Neural crest cell (in vitro differentiated cells): ENCODE results near the gene SLC7A1. TPM values are rescaled to one million over a fixed set of nuclear protein-coding genes. Genes with fewer than 3 reads are reported as not detected.

ENCODE experiments used
- DNase-seq: peaks from one replicate; pipeline ENCODE4 v3.0.0; 2021; ENCODE audit warnings: low read depth, mixed read lengths, low spot score
- H3K27ac Mint-ChIP-seq: one replicate; pipeline ENCODE4 v1.8.0; 2021; ENCODE audit warnings: mild to moderate bottlenecking, mixed read lengths; ENCODE audit not compliant: unreplicated experiment
- H3K27me3 Mint-ChIP-seq: 2 replicates; pipeline ENCODE4 v1.8.0; 2021; ENCODE audit warnings: low read depth, mild to moderate bottlenecking, mixed read lengths
- H3K36me3 Mint-ChIP-seq: 2 replicates; pipeline ENCODE4 v1.8.0; 2021; ENCODE audit warnings: low read depth, mild to moderate bottlenecking, mixed read lengths
- H3K4me1 Mint-ChIP-seq: 2 replicates; pipeline ENCODE4 v1.8.0; 2021; ENCODE audit warnings: mixed read lengths
- H3K4me3 Mint-ChIP-seq: one replicate; pipeline ENCODE4 v1.8.0; 2021; ENCODE audit warnings: mild to moderate bottlenecking, mixed read lengths
- H3K9me3 Mint-ChIP-seq: 2 replicates; pipeline ENCODE4 v1.8.0; 2021; ENCODE audit warnings: mixed read lengths
- total RNA-seq: library from RNA; stranded (reverse); gene quantifications from 2 replicates; pipeline ENCODE4 v1.2.1, GENCODE V29; 2021
- TF ChIP-seq, protein P1 (sequence below): fragments of 200-600 bp; sonication (generic); conservative IDR thresholded peaks from 2 replicates; pipeline ENCODE4 v1.5.0; 2021; ENCODE audit warnings: antibody characterized with exemption, mild to moderate bottlenecking

SLC7A1 gene
- total RNA-seq, 1 donor from 2014 or later: 69.7 TPM

DNA sequence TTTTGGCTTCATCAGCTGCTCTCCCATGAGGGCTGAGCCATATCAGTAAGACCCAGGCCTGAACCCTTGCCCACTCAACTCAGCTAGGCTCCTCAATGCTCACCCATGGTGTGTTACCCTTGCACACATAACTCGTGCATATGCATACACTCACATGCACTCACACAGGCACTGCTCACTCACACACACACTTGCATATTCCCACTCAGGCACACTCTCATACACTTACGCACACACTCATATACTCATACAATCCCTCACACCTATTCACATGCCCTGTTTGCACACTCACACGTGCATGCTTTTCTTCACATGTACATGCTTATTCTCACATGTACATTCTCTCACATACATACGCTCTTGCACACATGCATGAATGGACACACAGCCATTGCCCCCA lies 93.8 kb downstream of the SLC7A1 start:
- H3K4me3 Mint-ChIP-seq: no peak overlapping the region
- H3K27ac Mint-ChIP-seq: no peak overlapping the region
- peaks cover 30% of the 10 kb centered on the region for H3K4me1 Mint-ChIP-seq
- H3K9me3 Mint-ChIP-seq: no peaks in the 10 kb centered on the region
- no peak for DNase-seq
- no peaks in the 10 kb centered on the region for H3K36me3 Mint-ChIP-seq
- H3K27me3 Mint-ChIP-seq: peaks cover 6% of the 10 kb centered on the region
- TF ChIP-seq, protein P1, sequence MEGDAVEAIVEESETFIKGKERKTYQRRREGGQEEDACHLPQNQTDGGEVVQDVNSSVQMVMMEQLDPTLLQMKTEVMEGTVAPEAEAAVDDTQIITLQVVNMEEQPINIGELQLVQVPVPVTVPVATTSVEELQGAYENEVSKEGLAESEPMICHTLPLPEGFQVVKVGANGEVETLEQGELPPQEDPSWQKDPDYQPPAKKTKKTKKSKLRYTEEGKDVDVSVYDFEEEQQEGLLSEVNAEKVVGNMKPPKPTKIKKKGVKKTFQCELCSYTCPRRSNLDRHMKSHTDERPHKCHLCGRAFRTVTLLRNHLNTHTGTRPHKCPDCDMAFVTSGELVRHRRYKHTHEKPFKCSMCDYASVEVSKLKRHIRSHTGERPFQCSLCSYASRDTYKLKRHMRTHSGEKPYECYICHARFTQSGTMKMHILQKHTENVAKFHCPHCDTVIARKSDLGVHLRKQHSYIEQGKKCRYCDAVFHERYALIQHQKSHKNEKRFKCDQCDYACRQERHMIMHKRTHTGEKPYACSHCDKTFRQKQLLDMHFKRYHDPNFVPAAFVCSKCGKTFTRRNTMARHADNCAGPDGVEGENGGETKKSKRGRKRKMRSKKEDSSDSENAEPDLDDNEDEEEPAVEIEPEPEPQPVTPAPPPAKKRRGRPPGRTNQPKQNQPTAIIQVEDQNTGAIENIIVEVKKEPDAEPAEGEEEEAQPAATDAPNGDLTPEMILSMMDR: no peak

- Mint-ChIP-seq H3K9me3 (no peaks in the 10 kb centered on the region), H3K27me3 (peaks cover 8% of the 10 kb centered on the region), H3K36me3 (no peaks in the 10 kb centered on the region), H3K27ac (no peak overlapping the region), H3K4me3 (no peak overlapping the region), H3K4me1 (peaks cover 39% of the 10 kb centered on the region)
- TF ChIP-seq, protein P1: no peak
- no peak for DNase-seq
Measured at GRCh38 chr13:29500386-29500785, 95.1 kb downstream of the SLC7A1 start.

- TF ChIP-seq, protein P1: no peak
- Mint-ChIP-seq H3K27me3 (peaks cover 8% of the 10 kb centered on the region), H3K4me1 (peaks cover 39% of the 10 kb centered on the region), H3K27ac (no peak overlapping the region), H3K4me3 (no peak overlapping the region), H3K9me3 (no peaks in the 10 kb centered on the region), H3K36me3 (no peaks in the 10 kb centered on the region)
- DNase-seq: no peak
Measured at GRCh38 chr13:29499506-29500165, 95.9 kb downstream of the SLC7A1 start.

DNA sequence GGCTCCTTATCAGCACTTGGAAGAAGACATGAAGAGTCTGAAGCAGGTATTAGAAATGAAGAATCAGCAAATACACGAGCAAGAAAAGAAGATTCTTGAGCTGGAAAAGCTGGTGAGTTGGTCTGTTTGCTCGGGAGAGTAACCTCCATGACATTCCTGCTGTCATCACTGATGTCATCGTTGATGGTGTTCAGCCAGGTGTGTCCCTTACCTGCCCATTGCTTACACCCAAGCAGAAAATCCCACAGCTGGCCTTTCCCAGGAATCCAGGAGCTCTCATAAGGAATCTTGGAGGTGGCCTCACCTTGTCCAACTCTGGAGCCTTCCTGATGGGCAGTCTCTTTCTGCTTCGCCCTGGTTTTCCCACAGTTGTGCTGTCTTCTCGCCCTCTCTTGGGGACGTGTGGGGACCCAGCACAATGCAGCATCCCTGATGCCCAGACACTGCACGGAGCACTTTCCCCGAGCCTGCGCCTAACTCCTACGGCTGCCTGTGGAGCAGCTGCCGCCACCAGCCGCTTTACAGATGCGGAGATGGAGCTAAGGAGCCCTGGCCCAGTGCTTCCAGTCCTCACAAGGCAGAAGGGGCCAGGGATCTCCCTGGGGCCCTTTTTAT lies 97.0 kb downstream of the SLC7A1 start:
- no peaks in the 10 kb centered on the region for H3K9me3 Mint-ChIP-seq

DNA sequence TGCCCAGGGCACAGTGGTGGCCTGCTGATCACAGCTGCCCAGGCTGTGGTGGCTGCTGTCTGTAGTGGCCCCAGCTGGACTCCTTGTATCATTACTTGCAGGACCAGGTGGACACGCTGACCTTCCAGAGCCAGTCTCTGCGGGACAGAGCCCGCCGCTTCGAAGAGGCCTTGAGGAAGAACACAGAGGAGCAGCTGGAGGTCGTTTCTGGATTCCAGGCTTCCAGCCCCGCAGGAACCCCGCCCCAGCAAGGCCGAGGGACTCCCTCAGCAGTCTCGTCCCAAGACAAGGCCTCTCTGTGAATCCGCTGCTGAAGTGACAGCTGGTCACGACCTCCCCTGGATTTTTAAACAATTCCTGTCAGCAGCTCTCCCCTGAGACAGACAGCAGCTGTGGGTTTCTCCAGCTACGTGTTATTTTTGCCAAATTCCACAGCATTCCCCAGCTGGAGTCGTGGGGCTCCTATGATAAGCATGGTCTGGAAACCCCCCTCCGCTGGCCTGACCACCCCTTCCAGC lies 98.3 kb downstream of the SLC7A1 start:
- peaks cover 4% of the 10 kb centered on the region for H3K27me3 Mint-ChIP-seq
- H3K4me1 Mint-ChIP-seq: peaks cover 28% of the 10 kb centered on the region
- H3K9me3 Mint-ChIP-seq: no peaks in the 10 kb centered on the region
- TF ChIP-seq, protein P1: no peak
- peak; percentile 42 for DNase-seq
- no peaks in the 10 kb centered on the region for H3K36me3 Mint-ChIP-seq
- peak overlapping the region; percentile 39 for H3K4me3 Mint-ChIP-seq
- H3K27ac Mint-ChIP-seq: no peak overlapping the region

More for the DNA sequence above, 97.0 kb downstream of the SLC7A1 start:
- TF ChIP-seq, protein P1: no peak
- H3K27me3 Mint-ChIP-seq: peaks cover 7% of the 10 kb centered on the region
- H3K36me3 Mint-ChIP-seq: no peaks in the 10 kb centered on the region
- peaks cover 38% of the 10 kb centered on the region for H3K4me1 Mint-ChIP-seq
- no peak overlapping the region for H3K4me3 Mint-ChIP-seq
- no peak for DNase-seq
- H3K27ac Mint-ChIP-seq: no peak overlapping the region
